Sigmoid colon (tissue), 7 donors: Measurements from ENCODE around the gene STAT5B. TPM values are rescaled to one million over a fixed set of nuclear protein-coding genes. Genes with fewer than 3 reads are reported as not detected.
"Not testable (repeated sequence)": the region's sequence is repeated elsewhere in the genome, so short reads cannot be mapped to it uniquely, and the experiment has no call there.

ENCODE experiments used
- DNase-seq: peaks from one replicate; pipeline ENCODE4 v3.0.0-alpha.2; 2019
- H3K27ac ChIP-seq, 4 donors: fragments of 200-600 bp; sonication (generic); one replicate each; pipeline ENCODE4 v1.5.1; 2016 to 2019; ENCODE audit warnings: mild to moderate bottlenecking in 1 of 4
- H3K27me3 ChIP-seq, 3 donors: fragments of 200-600 bp; sonication (generic); one replicate each; pipeline ENCODE4 v1.5.1; 2019; ENCODE audit warnings: mild to moderate bottlenecking in 1 of 3
- H3K36me3 ChIP-seq, 4 donors: fragments of 200-600 bp; sonication (generic); one replicate each; pipeline ENCODE4 v1.5.1; 2016 to 2019
- H3K4me1 ChIP-seq, 4 donors: fragments of 200-600 bp; sonication (generic); one replicate each; pipeline ENCODE4 v1.5.1; 2017 to 2019
- H3K4me3 ChIP-seq, 4 donors: fragments of 200-600 bp; sonication (generic); one replicate each; pipeline ENCODE4 v1.5.1; 2017 to 2019; ENCODE audit warnings: mild to moderate bottlenecking in 2 of 4, moderate library complexity in 1 of 4
- H3K9me3 ChIP-seq, 4 donors: fragments of 200-600 bp in 3 of 4; sonication (generic) in 3 of 4; one replicate each; pipeline versions ENCODE4 v1.5.1 to v1.6.1; 2013 to 2019
- EP300 ChIP-seq, 4 donors: sonication (generic); formaldehyde crosslinking; IDR thresholded peaks; one replicate each; pipeline ENCODE4 v1.6.1; 2017; ENCODE audit warnings: antibody characterized with exemption in 4 of 4
- POLR2A ChIP-seq, 2 donors: fragments of 450-650 bp; IDR thresholded peaks; one replicate each; pipeline ENCODE4 v1.6.1; 2016; ENCODE audit warnings: antibody characterized with exemption in 2 of 2, mild to moderate bottlenecking in 2 of 2, moderate library complexity in 2 of 2
- POLR2AphosphoS5 ChIP-seq, 4 donors: sonication (generic); formaldehyde crosslinking; IDR thresholded peaks; one replicate each; pipeline ENCODE4 v1.6.1; 2017; ENCODE audit warnings: antibody characterized with exemption in 4 of 4
- WGBS, 2 donors: extraction: QIAGEN DNeasy Blood & Tissue Kit; methylation state at CpG; one replicate each; pipeline ENCODE4 v1.1.7; 2013; 5-methylcytosine and 5-hydroxymethylcytosine counted together
- intact Hi-C: fragments of 100-400 bp; cut with DNase I; formaldehyde crosslinking; loops from one replicate; pipeline ENCODE4 v1.15.1; 2023
- polyA plus RNA-seq, 3 donors: library from polyadenylated mRNA; stranded (reverse); fragments of 200-250 nt; gene quantifications; one replicate each; pipeline ENCODE4 v1.2.3, GENCODE V29; 2013
- total RNA-seq, 4 donors: library from RNA; depleted of rRNA; stranded (reverse); fragments of >200 nt; gene quantifications; one replicate each; pipeline ENCODE4 v1.1.0, GENCODE V29; 2016
- TF ChIP-seq, protein P1 (sequence below), 4 experiments: fragments of 450-650 bp in 3 of 4; fragments of 200-600 bp in 1 of 4; IDR thresholded peaks; one replicate each; pipeline ENCODE4 v1.5.1; 2016 to 2019; ENCODE audit warnings: antibody characterized with exemption in 4 of 4, mild to moderate bottlenecking in 3 of 4, moderate library complexity in 2 of 4
- donor health status: healthy with polysubstance abuse.
- donor health status: Bipolar disorder and iron deficiency.
- donor health status: healthy.

Gene STAT5B
- total and polyA plus RNA-seq, 7 donors: 11.3 to 117 (median 93.5) TPM

DNA sequence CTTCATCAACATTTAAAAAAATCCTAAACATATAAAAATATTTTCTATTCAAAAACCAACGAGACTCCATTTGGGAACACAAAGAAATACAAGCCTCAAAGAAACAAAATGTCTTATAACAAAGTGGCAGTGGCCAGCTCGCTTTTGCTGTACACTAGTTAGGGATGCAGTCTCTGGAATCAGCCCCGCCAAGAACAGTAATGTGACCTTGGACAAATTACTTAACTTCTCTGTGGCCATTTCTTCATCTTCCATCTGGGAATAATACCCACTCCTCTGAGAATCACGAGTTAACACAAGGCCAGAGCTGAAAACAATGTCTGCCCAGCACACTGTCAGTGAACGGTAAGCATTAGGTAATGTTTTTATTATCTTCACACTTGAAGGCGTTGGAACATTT lies 5.6 kb downstream of the STAT5B start:
- Histone ChIP-seq H3K27ac (peak overlapping the region in 3 of 4 donors; percentile 52 to 94 (median 56)), H3K4me3 (no peak overlapping the region), H3K27me3 (no peaks in the 10 kb centered on the region), H3K4me1 (peaks cover 0 to 87% (median 67%) of the 10 kb centered on the region in 4 donors), H3K36me3 (no peaks in the 10 kb centered on the region), H3K9me3 (no peaks in the 10 kb centered on the region)
- DNase-seq: no peak
- intact Hi-C loops: no loop called here
- TF ChIP-seq POLR2A (IDR thresholded peaks at IDR 0.05) (no peak), EP300 (IDR thresholded peaks at IDR 0.05) (no peak), POLR2AphosphoS5 (IDR thresholded peaks at IDR 0.05) (no peak)
- TF ChIP-seq, protein P1, sequence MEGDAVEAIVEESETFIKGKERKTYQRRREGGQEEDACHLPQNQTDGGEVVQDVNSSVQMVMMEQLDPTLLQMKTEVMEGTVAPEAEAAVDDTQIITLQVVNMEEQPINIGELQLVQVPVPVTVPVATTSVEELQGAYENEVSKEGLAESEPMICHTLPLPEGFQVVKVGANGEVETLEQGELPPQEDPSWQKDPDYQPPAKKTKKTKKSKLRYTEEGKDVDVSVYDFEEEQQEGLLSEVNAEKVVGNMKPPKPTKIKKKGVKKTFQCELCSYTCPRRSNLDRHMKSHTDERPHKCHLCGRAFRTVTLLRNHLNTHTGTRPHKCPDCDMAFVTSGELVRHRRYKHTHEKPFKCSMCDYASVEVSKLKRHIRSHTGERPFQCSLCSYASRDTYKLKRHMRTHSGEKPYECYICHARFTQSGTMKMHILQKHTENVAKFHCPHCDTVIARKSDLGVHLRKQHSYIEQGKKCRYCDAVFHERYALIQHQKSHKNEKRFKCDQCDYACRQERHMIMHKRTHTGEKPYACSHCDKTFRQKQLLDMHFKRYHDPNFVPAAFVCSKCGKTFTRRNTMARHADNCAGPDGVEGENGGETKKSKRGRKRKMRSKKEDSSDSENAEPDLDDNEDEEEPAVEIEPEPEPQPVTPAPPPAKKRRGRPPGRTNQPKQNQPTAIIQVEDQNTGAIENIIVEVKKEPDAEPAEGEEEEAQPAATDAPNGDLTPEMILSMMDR (IDR thresholded peaks at IDR 0.05): no peak
- 75 to 76% methylated on average over 6 of the region's 6 CpGs for WGBS, 2 donors

DNA sequence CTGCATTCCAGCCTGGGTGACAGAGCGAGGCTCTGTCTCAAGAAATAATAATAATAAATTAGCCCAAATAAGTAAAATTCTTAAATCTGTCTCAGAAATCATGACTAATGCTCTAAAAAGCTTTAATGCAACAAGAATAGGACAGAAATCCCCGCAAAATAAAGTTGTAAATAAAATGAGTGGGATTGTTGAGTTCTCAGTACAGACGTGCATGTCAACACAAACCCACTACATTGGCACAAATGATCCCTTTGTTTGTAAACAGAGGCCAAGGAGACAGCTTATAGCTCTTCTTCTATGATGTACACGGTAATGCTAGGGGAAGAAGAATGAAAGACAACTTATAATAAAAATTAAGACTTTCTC lies 6.0 kb downstream of the STAT5B start:
- no peak overlapping the region for H3K4me3 ChIP-seq
- no peaks in the 10 kb centered on the region for H3K36me3 ChIP-seq
- TF ChIP-seq POLR2AphosphoS5 (IDR thresholded peaks at IDR 0.05) (no peak), POLR2A (IDR thresholded peaks at IDR 0.05) (no peak), EP300 (IDR thresholded peaks at IDR 0.05) (no peak)
- TF ChIP-seq, protein P1 (IDR thresholded peaks at IDR 0.05): no peak
- no peak for DNase-seq
- 81 to 87% methylated on average over 4 of the region's 4 CpGs for WGBS, 2 donors
- H3K27ac ChIP-seq: peak overlapping the region in 3 of 4 donors; percentile 52 to 94 (median 56)
- H3K9me3 ChIP-seq: no peaks in the 10 kb centered on the region
- intact Hi-C loops: no loop called here
- H3K4me1 ChIP-seq: peaks cover 0 to 87% (median 66%) of the 10 kb centered on the region in 4 donors
- no peaks in the 10 kb centered on the region for H3K27me3 ChIP-seq

DNA sequence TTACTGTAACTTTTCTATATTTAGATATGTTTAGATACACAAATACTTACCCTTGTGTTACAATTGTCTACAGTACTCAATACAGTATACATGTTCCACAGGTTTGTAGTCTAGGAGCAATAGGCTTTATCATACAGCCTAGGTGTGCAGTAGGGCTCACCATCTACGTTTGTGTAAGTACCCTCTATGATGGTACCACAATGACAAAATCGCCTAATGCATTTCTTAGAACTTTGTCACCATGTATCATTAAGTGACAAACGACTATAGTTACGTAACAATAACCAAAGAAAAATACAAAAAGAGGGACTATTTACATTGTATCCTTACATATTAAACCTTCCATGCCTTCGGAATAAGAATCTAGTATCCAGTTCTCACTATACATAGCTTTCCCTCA lies 8.0 kb downstream of the STAT5B start:
- TF ChIP-seq POLR2A (IDR thresholded peaks at IDR 0.05): no peak
- Histone ChIP-seq H3K36me3 (no peaks in the 10 kb centered on the region), H3K9me3 (no peaks in the 10 kb centered on the region), H3K4me3 (no peak overlapping the region), H3K27ac (peak overlapping the region in 2 of 4 donors; percentile 51 to 94), H3K27me3 (no peaks in the 10 kb centered on the region), H3K4me1 (peaks cover 0 to 68% (median 47%) of the 10 kb centered on the region in 4 donors)
- WGBS, 2 donors: 83% methylated on average over 5 of the region's 5 CpGs
- intact Hi-C loops: no loop called here
- no peak for DNase-seq

DNA sequence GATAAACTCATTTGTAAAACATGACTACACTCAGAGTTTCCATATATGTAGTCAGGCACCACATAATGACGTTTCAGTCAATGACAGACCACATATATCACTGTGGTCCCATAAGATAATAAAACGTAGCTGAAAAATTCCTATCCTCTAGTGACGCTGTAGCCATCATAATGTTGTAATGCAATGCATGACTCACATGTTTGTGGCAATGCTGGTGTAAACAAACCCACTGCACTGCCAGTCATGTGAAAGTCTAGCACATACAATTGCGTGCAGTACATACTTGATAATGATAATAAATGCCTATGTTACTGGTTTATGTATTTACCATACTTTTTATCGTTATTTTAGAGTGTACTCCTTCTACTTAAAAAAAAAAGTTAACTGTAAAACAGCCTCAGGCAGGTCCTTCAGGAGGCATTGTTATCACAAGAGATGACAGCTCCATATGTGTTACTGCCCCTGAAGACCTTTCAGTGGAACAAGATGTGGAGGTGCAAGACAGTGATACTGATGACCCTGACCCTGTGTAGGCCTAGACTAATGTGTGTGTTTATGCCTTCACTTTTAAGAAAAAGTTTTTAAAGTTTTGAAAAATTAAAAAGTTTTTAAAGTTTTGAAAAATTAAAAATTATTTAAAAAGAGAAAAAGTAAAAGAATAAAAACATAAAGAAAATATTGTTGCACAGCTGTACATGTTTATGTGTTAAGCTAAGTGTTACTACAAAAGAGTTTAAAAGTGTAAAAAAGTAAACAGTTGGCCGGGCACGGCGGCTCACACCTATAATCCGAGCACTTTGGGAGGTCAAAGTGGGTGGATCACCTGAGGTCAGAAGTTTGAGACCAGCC lies 9.0 kb downstream of the STAT5B start:
- intact Hi-C loops: no loop called here
- WGBS, 2 donors: 58 to 66% methylated on average over 9 of the region's 9 CpGs
- H3K27me3 ChIP-seq: no peaks in the 10 kb centered on the region

DNA sequence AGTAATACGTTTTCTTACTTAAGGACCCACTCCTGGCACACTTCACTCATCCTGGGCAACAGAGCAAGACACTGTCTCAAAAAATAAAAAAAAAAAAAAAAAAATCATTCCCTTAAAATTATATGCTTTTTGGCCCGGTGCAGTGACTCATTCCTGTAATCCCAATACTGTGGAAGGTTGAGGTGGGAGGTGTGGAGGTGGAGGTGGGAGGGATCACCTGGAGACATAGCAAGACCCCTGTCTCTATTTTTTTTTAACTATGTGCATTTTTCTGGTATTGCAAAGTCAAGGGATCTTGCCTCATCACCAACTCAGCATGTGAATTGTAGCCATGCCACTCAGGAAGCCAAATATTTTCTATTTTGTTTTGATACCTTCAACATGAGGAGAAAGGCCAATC lies 9.7 kb downstream of the STAT5B start:
- Histone ChIP-seq H3K4me3 (no peak overlapping the region), H3K9me3 (no peaks in the 10 kb centered on the region), H3K27me3 (no peaks in the 10 kb centered on the region), H3K4me1 (peaks cover 0 to 51% (median 30%) of the 10 kb centered on the region in 4 donors), H3K27ac (peak overlapping the region in 2 of 4 donors; percentile 44 to 94), H3K36me3 (no peaks in the 10 kb centered on the region)
- intact Hi-C loops: no loop called here
- TF ChIP-seq POLR2A (IDR thresholded peaks at IDR 0.05): no peak
- TF ChIP-seq, protein P1 (IDR thresholded peaks at IDR 0.05): no peak
- TF ChIP-seq POLR2AphosphoS5 (IDR thresholded peaks at IDR 0.05): no peak
- TF ChIP-seq EP300 (IDR thresholded peaks at IDR 0.05): no peak
- no peak for DNase-seq
- 81 to 87% methylated on average over 2 of the region's 2 CpGs for WGBS, 2 donors

More for the DNA sequence above, 9.0 kb downstream of the STAT5B start:
- no peak overlapping the region for H3K4me3 ChIP-seq
- peaks cover 0 to 57% (median 36%) of the 10 kb centered on the region in 4 donors for H3K4me1 ChIP-seq
- peak; percentile 52 for DNase-seq
- no peaks in the 10 kb centered on the region for H3K36me3 ChIP-seq
- H3K27ac ChIP-seq: peak overlapping the region in 2 of 4 donors; percentile 51 to 94
- TF ChIP-seq EP300 (IDR thresholded peaks at IDR 0.05) (peak; percentile 42 to 95 (median 66)), POLR2A (IDR thresholded peaks at IDR 0.05) (no peak), POLR2AphosphoS5 (IDR thresholded peaks at IDR 0.05) (peak; percentile 16 to 78 (median 44))
- TF ChIP-seq, protein P1 (IDR thresholded peaks at IDR 0.05): no peak
- H3K9me3 ChIP-seq: no peaks in the 10 kb centered on the region

DNA sequence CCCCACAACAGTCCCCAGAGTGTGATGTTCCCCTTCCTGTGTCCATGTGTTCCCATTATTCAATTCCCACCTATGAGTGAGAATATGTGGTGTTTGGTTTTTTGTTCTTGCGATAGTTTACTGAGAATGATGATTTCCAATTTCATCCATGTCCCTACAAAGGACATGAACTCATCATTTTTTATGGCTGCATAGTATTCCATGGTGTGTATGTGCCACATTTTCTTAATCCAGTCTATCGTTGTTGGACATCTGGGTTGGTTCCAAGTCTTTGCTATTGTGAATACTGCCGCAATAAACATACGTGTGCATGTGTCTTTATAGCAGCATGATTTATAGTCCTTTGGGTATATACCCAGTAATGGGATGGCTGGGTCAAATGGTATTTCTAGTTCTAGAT lies 11.8 kb downstream of the STAT5B start:
- intact Hi-C loops, DNase-seq, H3K27me3 ChIP-seq, H3K36me3 ChIP-seq, H3K27ac ChIP-seq, H3K4me3 ChIP-seq, H3K9me3 ChIP-seq: not testable (repeated sequence)
- WGBS, 2 donors: 89 to 90% methylated on average over 2 to 3 of the region's 4 CpGs
- peaks cover 0 to 30% (median 11%) of the 10 kb centered on the region in 4 donors for H3K4me1 ChIP-seq
